NOMO-1 treated with DMSO at 0.1 percent for 48 hours (cell line): Measurements from ENCODE around the gene TBC1D22A.

ENCODE experiments used
- DNase-seq: peaks from one replicate; lab custom pipeline; 2025; ENCODE audit not compliant: unreplicated experiment; lab: John Stamatoyannopoulos, UW

Gene TBC1D22A

DNA sequence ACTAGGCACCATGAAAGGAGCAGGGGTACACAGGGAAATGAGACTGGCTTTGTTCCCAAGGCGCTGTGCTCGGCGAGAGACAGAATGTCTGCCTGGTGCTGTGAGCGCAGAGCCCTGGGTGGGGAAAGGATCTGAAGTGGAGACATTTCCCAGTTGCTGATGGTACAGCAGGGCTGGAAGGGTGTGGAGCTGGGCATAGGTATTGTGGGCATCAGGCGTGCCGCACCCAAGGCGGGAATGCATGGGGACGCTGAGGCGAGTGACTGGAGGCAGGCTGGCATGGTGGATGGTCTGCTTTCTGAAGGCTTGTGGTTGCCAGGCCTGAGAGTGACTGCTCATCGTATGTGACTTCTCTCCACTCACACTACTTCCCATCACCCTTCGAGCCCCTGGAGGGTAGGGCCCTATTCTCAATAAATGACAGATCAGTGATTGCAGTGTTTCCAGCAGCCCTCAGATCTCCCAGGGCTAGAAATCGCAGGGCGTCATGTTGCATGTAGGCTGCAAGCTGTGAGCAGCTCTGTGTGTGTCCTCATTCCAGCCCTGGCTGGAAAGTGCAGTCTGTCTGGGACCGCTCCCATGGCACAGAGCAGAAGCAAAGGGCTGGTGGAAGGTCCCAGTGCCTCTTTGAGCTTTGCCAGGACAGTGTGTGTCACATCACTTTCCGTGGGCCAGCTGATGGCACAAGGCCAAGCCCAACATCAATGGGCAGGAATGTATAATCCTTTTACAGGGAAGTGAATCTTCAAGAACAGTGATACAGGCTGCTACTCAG is 67.7 kb downstream of the TBC1D22A start:
- no peak for DNase-seq

DNA sequence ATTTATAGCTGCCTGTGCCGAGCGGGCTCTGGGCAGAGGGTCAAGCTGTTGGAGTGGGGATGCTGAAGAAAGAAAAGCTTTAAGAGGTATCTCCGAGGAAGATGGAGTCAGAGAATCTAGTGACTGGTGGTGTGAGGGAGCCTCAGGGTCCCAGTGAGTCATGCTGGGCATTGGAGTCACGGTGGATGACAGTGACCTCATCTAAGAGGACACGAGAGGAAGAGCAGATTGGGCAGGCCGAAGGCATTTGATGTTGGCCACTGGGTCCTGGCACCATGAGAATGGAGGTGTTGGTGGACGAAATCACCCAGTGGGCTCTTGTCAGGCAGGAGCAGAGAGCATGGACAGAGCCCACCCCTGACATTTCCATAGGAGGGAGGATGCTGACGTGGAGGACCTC is 68.4 kb downstream of the TBC1D22A start:
- no peak for DNase-seq

DNA sequence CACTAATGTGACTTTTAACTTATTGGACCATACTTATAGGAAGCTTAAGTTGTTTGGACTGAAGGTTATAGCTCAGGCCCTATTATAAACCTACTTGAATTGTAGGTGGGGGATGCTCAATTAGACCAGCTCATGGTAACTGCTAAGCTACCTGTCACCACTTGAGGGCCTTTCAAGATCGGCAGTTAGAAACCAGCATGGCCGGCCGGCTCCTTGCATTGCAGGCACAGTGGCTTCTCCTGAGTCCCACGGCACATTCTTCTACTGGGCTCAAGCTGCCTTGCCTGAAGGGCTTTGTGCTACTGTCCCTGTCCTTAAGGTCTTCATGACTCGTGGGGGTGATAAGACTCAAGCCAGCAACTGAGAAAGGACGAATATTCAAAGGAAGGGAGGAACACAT is 70.8 kb downstream of the TBC1D22A start:
- no peak for DNase-seq

DNA sequence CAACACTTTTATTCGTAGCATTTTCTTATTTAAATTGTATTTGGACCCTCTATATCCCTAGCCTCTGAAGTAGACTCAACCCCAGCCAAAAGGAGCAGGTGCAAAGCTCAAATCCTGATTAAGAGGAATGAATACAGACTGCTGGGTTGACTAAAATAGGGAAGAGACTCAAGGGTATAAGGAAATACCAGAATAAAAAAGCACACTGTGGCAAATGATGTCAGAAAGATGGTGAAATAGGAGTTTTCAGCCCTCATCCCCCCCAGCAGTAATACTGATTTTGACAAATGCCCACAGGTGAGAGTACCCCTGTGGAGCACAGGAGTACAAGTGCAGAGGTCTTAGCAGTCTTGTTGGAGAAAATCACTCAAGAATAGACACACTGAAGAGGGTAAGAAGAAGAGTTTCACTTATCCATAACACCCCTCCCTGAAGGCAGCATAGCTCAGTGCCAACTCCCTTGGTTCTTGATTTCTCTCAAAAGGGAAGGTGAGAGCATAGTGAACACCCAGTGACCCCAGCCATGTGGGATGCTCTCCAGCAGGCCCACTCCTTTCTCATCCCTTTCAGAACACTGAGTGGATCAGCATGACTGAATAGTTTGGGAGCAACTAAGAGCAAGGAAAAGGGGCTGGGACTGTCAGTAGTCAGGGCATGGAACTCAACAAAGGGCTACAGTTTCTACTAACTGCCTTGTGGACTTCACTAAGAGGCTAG is 71.7 kb downstream of the TBC1D22A start:
- no peak for DNase-seq

DNA sequence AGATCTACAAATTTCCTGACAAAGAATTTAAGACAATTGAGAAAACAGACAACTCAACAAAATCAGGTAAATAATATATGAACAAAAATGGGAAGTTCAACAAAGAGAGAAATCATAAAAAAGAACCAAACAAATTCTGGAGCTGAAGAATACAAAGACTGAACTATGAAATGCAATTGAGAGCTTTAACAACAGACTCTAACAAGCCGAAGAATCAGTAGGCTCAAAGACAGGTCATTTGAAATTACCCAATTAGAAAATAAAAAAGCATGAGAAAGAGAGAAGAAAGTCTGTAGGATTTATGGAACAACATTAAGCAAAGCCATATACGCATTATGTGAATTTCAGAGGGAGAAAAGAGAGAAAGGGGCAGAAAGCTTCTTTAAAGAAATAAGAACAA is 72.8 kb downstream of the TBC1D22A start:
- no peak for DNase-seq

DNA sequence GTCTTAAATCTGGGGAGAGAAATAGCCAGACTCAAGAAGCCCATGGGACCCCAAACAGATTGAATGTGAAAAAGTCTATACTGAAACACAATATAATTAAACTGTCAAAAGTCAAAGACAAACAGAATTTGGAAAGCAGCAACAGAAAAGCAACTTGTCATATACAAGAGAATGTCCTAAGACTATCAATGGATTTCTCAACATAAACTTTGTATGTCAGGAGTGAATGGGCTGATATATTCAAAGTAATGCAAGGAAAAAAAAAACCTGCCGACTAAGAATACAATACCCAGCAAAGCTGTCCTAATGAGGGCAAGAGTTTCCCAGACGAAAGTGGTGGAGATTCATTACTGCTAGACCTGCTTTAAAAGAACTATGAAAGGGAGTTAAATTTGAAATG is 73.2 kb downstream of the TBC1D22A start:
- no peak for DNase-seq

DNA sequence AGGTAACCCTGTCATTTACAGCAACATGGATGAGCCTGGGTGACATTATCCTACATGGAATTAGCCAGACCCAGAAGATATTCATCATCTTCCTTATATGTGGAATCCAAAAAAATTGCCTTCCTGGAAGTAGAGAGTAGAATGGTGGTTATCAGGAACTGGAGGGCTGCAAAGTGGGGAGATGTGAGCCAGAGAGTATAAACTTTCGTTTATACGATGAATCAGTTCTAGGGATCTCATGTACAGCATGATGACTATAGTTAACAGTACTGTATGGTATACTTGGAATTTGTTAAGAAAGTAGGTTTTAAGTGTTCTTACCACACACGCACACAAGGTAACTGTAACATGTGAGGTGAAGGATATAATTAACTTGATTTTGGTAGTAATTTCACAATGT is 79.1 kb downstream of the TBC1D22A start:
- no peak for DNase-seq

DNA sequence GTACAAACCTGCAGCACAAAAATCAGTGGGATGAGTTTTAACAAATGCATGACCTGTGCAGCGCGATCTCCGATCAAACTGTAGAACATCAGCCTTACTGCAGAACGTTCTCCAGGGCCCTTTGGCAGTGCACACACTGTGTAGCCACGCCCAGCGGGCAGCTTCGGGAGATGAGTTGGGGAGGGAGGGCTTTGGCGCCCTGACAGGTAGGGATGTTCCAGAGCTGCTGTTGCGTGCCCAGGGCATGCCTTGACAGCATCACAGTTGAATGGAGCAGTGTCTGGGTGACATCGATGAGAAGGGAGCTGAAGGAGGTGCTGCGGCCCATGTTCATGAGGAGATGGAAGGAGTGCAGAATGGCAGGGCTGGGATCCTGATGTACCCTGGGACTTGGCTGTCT is 80.2 kb downstream of the TBC1D22A start:
- DNase-seq = no peak

DNA sequence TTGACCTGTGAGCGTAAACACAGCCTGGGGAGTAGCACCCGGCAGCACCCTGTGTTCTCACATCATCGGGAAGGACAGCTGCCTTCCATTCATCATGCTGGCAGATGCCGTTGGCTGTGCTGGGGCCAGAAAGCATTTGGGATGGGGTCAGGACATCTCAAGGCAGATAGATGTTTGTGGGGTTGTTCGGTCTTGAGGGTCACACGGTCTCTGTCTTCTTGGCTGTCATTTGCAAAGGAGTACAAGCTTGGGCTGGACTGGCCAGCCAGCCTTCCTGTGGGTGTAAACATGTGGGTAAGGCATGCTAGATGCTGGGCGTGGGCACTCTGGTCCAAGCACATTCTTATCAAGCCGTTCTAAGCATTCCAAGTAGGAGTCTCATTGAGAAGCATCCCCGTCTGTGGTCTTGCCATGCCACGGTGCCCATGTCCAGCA is 81.4 kb downstream of the TBC1D22A start:
- no peak for DNase-seq

DNA sequence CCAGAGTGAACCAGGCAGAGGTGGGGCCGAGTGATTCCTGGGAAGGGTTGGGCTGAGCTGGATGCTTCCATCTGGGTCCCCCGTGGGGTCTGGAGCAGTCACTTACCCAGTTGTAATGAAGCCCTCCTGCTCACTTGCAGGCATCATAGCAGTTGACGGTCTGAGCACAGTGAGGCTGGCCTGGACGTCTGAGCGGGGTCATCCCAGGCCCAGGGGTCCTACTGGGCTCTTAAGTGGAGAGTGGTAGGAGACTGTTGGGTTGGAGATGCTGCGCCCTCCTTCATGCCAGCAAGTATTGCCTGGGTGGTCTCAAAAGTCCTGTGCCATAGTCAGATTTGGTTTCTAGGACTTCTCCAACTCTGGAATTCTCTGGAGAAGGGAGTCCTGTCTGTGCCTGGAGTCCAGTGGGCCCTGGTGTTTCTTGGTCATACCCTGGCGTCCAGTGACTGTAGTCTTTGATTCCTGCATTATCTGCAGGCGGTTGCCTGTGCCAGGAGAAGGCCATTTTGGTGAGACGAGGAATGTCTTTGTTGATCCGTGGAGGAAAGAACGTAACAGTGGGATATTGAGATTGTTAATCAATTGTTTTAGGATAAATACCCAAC is 82.3 kb downstream of the TBC1D22A start:
- DNase-seq = no peak

DNA sequence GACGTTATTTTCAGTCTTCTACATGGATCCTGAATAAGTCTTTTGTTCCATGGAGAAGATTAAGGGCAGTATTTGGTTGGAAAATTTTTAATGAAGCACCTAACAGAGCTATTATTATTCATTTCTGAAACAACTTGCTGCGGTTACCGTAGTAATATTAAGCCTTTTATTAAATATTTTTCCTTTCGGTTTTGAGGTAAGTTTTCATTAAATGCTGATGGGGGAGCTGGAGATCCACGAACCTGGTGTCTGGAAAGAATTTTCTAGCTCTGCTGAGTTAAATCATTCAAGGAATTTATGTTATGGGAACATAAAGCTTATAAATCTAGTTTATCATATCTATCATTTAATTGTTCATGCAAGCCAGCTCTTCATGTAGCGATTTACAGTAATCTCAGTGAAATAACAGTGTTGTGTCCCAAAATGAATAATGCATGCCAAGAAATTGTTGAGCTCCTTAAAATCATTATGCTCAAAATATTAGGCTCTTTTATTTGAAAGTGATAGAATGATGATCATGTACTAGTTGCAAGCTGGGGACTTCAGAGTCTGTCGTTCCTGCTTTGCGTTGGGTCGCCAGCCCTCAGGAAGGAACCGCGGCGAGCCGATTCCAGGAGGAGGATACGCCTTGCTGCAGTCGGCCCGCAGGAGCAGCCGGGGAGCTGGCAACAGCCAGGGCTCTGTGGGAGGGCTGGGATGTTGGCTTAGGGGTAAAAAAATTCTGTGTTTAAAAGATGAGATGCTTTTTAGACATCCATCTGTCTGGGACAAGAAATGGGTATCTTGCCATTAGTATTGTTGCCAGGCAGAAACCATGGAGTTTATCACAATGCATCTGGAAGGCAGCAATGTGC is 83.1 kb downstream of the TBC1D22A start:
- no peak for DNase-seq

DNA sequence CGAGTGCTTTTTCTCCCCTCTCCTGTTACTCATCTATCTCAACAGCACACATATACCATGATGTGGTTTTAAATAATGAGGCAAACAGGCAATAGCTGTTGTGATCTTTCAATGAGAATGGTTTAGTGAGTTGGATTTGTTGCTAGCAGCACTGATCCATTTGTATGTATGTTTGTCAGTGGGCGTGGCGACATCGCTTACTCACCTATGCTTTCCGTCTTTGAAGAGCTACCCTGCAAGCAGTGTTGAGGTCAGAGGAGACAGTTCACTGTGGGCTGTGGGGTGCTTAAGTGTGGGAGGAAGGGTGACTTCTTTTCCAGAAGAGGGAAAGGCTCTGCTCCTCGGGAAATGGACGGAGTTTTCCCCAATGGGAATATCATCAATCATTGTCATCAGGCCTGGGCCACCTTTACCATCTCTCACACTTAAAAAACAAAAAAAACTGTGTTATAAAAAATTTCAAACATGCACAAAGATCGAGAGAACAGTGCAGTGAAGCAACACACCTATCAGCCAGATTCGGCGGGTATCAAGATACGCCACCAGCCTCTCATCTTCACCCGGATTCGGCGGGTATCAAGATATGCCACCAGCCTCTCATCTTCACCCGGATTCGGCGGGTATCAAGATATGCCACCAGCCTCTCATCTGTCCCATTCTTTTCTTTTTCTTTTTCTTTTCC is 83.8 kb downstream of the TBC1D22A start:
- DNase-seq = no peak

DNA sequence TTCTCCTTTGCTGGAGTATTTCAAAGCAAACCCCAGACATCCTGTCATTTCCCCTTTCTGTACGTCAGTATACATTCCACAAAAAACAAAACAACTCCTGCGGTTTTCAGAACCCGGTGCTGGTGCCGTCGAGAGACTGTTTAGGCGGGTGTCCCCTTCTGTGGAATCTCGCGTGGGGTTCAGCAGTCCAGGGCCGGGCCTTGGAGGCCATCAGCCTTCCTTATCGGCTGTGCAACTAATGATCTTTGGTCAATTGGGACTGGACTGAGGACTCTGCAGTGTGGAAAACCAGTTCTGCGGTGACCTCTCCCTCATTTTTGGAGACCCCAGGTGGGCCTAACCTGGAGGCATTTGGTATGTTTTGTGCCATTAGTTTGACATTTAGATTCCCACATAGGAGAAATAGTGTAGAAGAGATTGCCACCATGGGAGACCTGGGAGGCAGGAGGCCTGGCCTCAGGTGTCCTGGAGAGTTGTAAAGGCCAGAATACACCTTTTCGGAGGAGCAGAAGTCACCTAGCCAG is 84.4 kb downstream of the TBC1D22A start:
- no peak for DNase-seq

DNA sequence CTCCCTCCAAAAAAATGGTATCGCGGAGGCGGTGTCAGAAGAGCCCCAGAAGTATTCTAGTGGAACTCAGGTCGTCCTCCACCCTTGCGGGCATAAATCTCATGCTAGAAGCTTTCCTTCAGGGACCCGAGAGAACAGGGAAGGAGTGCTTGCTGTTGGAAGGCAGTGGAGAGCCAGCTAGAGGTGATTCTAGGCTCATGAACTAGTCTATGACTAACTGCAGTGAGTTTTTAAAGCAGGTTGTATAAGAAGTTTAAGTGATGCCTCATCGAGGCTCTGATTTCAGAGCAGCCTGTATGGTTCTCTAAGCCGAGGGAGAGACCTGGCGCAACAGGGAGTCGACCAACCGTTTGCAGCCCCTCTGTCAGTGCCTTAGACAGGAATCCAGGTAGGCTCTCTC is 85.7 kb downstream of the TBC1D22A start:
- DNase-seq = no peak

DNA sequence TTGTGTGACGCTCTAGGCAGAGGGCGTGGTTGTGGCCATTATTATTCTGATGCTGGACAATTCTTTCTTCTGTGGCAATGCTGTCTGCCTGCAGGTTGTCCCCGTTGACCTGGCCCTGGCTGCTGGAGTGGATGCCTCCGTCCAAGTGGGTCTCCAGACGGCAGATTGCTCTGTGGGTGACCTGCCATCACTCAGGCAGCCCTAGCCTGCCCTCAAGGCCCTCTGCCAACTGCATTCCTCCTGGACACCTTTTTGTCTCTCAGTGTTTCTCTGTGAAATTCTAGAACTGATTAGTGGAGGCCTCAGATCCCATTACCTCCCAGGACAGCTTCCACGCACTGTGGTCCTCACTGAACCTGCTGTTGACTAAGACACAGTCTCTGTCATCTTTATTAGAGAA is 86.7 kb downstream of the TBC1D22A start:
- no peak for DNase-seq

DNA sequence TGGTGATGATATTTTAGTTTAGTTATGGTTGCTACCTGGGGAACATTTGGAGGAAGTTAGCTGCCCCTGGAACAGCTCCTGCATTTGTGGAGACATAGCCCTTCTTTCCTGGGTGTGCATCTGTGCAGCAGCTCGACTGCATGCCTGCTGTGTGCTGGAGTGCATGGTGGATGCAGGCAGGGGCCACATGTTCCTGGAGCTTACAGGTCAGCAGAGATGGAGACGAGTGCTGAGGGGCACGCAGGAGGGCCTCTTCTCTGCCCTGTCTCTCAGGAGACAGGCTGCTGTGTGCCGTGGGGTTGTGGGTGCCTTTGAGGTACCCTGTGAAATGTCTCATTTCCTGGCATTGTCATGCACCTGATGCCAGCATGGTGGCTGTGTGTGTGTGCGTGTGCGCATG is 87.5 kb downstream of the TBC1D22A start:
- no peak for DNase-seq

DNA sequence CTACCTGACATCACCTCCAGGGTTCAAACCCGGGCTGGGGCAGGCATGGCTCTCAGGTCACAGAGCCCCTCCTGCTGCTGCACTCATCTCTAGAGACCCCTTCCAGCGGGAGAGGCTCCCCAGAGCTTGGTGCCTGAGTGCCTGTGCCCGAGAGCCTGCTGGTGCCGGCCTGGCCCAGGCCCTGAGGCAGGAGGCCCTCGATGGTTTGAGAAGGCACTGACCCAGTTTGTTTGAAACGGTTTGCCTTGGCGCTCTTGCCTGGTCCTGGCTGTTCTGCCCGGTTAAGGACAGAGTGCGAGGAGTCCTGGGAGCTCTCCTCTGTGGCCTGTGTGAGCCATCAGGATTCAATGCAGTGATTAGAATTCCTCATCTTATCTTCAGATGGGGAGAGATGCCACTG is 88.9 kb downstream of the TBC1D22A start:
- DNase-seq = no peak

DNA sequence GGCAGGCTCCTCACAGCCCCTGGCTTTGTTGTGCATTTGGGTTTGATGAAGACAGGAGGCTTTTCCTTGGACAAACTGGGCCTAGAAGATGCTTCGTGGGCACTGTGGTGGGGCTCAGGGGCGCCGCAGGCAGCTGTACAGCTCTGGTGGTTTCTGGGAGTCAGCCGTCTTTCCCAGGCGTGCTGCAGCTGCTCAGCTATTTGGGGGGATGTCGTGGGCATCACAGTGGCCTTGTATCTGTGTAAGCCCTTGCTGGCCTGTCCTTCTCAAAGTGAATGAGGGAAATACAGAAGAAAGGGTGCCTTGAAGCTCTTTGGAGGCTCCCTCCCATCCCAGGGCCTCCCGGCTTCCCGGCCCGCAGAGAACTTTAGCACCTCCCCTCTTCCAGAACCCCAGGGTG is 89.5 kb downstream of the TBC1D22A start:
- DNase-seq = no peak

DNA sequence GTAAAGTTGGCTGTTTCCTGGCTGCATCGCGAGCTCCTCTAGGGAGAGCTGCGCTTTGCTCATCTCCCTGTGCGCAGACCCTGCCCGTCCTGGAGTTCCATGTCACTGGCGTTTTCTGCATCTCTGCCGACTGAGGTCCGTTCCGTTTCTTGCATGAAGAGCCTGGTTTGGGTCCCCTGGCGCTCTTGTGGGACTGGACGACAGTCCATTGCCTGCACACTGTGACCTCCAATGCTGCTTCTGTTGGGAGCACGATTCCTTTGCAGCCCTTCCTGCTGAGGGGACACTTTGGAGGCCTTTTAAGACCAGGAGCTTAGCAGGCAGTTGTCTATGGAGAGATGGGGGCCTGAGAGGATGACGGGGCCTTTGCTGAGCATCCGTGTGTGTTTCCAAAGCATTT is 90.3 kb downstream of the TBC1D22A start:
- no peak for DNase-seq

DNA sequence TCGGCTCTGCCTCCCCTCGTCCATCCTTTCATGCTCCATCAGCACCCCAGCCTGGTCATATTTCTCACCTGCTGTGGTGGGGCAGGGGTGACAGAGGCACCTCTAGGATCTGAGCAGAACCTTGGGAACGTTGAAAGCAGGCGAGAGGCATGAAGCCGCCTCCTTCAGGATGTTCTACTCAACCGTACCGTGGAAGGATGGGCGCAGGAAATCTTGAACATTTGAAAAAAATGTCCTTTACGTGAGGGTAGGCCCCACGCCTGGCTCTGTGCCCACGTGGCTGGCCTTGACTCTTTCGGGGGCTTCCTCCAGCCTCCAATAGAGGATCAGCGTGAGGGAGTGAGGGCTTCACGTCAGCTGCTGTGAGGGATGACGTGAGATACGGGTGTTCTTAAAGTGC is 90.7 kb downstream of the TBC1D22A start:
- DNase-seq = no peak
